B cell (primary cell): ENCODE results near the gene HSFX4.

ENCODE experiments used
- EZH2 ChIP-seq: IDR thresholded peaks from 2 replicates; pipeline ENCODE4 v1.6.1; 2012; ENCODE audit warnings: borderline replicate concordance, low read depth, mild to moderate bottlenecking, moderate library complexity, low read length; ENCODE audit not compliant: insufficient read depth, poor library complexity, severe bottlenecking
- TF ChIP-seq, protein P1 (sequence below): fragments of 200-600 bp; IDR thresholded peaks from one replicate; pipeline ENCODE4 v1.8.0; 2022; ENCODE audit warnings: antibody characterized with exemption, mild to moderate bottlenecking

DNA sequence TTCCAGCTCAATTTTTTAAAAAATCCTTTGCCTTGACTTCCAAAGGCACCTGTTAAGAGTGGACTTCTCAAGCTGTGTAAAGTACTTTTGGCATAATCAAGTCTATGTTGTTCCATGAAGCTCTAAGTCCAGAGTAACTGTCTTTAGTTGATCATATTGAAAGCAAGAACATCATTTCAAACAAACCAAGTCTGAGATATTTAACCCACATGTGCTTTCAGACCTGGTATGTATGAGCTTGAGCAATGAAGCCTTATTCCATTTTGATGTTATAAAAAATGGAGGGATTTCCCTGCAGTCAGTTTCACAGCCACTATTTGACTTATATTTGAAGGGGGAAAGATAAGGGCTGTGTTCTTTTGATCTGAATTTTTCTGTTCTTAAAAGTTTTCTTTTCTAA, 32.6 kb downstream of the HSFX4 start:
- TF ChIP-seq, protein P1, sequence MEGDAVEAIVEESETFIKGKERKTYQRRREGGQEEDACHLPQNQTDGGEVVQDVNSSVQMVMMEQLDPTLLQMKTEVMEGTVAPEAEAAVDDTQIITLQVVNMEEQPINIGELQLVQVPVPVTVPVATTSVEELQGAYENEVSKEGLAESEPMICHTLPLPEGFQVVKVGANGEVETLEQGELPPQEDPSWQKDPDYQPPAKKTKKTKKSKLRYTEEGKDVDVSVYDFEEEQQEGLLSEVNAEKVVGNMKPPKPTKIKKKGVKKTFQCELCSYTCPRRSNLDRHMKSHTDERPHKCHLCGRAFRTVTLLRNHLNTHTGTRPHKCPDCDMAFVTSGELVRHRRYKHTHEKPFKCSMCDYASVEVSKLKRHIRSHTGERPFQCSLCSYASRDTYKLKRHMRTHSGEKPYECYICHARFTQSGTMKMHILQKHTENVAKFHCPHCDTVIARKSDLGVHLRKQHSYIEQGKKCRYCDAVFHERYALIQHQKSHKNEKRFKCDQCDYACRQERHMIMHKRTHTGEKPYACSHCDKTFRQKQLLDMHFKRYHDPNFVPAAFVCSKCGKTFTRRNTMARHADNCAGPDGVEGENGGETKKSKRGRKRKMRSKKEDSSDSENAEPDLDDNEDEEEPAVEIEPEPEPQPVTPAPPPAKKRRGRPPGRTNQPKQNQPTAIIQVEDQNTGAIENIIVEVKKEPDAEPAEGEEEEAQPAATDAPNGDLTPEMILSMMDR, result no peak
- no peak for TF ChIP-seq EZH2
